Measurements from ENCODE around the gene PPP2R5C.
A peak's percentile ranks its signal among the peaks of the same experiment; 100 is the strongest.
"Not testable (repeated sequence)": the region's sequence is repeated elsewhere in the genome, so short reads cannot be mapped to it uniquely, and the experiment has no call there.

The PPP2R5C gene

GRCh38 chr14:101957406-101958234 is 196.1 kb downstream of the PPP2R5C start:
- no peak for DNase-seq

DNA sequence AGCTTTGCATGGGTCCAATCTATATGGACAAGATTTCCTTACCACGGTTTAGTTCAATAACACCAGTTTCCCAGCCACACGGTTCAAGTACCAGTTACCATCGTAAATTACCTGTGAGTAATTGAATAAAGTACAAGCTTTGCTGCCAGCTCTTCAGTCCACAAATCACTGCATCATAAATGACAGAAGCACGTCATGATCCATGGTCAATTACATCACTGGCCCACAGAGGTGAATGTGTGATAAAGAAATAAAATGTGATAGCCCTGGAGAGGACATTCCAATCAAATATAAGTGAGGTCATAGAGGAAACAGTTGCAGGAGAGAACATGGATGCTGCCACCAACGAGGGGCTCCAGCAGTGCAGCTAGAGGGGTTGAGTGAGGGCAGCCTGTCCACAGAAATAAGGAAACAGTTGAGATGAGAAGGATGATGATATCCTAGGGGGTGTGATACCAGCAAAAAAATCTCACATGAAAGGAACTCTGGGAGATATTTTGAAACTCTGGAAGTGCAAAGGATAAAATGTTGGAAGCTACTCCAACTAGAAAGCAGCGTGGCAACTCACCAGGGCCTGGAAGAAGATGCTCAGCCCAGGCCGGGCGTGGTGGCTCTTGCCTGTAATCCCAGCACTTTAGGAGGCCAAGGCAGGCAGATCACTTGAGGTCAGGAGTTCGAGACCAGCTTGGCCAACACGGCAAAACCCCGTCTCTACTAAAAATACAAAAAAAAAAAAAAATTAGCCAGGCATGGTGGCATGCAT is 197.1 kb downstream of the PPP2R5C start:
- DNase-seq, result no peak

GRCh38 chr14:101959277-101959676 is 197.8 kb downstream of the PPP2R5C start:
- no peak for DNase-seq

GRCh38 chr14:101960225-101960624 is 198.7 kb downstream of the PPP2R5C start:
- DNase-seq, result peak; percentile 55

DNA sequence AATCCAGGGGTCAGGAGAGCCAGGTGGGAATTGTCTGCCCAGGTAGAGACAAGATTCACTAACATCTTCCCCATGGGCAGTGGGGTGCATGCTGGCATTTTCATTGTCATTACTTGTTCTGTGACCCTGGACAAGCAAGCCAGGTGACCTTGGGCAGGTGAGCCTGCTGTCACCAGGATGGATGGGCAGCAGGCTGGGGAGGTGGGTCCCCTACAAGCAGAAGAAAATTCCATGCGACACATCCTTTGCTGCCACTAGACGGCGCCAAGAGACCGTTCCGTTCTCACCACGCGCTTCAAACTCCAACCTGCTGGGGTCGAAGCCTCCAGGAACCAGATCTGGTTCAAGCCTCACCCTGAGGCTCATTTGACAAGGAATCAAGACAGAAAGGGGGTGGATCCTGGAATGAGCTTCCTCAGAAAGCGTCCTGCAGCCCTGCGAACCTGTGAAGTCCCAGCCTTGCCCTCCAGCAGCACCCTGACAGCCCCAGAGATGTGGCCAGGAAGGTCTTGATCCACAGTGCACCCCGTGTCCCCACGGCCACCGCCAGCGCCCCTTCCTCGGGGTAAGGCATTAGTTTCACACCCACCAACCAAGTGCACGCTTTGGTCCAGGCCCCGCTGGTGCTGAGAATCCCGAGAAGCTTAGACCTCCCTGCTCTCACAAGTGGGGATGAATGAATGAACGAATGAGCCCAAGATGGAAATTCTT is 199.7 kb downstream of the PPP2R5C start:
- DNase-seq, result peak; percentile 85

- DNase-seq, result no peak
Measured at GRCh38 chr14:101961746-101962502, 200.4 kb downstream of the PPP2R5C start.

DNA sequence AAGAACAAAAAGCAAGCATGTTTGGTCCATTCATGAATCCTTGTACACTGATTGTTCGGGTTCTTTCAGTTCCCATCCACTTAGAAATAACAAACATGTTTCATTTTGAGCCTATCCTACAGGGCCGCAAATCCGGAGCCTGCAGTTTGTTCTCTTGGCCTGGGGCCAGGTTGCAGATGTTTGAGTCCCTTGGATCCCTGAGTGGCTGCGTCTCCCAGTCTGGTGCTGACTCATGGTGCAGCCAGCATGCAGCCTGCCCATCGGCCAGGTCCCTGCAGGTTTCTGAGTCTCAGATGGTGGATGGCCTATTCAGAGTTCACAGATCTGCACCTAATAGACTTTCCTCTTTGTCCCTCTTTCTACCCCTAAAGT is 201.0 kb downstream of the PPP2R5C start:
- no peak for DNase-seq

DNA sequence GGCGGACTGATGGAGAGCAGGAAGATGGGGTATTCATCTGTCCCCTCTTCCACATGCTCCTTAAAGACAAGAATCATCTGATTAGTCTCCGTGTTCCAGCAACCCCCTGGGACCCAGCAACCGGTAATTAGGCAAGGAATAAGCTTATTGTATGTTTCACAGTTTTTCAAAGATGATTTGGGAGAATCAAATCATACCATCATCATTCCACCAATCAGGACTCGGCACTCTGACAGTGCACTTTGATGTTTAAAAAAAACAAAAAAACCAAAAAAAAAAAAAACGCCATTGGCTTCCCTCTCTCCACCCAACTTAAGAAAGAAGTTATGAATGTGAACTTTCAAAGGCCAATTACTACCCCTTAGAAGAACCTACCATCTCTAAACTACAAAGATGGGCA is 201.5 kb downstream of the PPP2R5C start:
- DNase-seq, result no peak

GRCh38 chr14:101963656-101964296 is 202.3 kb downstream of the PPP2R5C start:
- no peak for DNase-seq

DNA sequence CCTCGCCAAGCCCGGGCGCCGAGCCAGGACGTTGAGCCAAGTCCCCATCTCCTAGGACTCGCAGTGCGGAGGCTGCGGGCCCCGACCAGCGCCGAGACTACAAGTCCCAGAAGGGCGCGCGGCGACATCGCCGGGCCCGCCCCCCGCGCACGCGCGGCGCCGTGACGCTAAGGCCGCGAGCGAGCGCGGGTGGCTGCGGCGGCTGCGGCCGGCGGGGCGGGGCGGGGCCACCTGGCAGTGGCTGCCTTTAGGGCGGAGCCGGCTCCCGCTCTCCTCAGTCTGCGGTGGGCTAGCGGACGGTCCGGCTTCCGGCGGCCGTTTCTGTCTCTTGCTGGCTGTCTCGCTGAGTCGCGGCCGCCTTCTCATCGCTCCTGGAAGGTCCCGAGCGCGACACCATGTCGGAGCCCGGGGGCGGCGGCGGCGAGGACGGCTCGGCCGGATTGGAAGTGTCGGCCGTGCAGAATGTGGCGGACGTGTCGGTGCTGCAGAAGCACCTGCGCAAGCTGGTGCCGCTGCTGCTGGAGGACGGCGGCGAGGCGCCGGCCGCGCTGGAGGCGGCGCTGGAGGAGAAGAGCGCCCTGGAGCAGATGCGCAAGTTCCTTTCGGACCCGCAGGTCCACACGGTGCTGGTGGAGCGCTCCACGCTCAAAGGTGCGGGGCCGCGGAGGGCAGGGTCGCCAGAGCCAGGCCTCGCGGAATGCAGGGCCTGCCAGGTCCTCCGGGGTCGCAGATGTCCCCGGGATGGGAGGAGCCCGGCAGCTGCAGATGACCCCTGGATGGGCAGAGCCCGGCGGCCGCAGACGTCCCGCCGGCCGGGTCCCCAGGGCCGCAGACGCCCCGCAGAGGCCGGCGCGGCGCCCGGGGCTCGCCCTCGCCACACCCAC is 203.0 kb downstream of the PPP2R5C start, which contains the start of gene DYNC1H1:
TSS of gene DYNC1H1 (plus strand) at position 277 of the 884 bp plus-strand sequence. CDS start at position 396, 119 bp downstream.
- peak; percentile 91 for DNase-seq

GRCh38 chr14:101965181-101965544 is 203.7 kb downstream of the PPP2R5C start:
- DNase-seq, result peak; percentile 71

DNA sequence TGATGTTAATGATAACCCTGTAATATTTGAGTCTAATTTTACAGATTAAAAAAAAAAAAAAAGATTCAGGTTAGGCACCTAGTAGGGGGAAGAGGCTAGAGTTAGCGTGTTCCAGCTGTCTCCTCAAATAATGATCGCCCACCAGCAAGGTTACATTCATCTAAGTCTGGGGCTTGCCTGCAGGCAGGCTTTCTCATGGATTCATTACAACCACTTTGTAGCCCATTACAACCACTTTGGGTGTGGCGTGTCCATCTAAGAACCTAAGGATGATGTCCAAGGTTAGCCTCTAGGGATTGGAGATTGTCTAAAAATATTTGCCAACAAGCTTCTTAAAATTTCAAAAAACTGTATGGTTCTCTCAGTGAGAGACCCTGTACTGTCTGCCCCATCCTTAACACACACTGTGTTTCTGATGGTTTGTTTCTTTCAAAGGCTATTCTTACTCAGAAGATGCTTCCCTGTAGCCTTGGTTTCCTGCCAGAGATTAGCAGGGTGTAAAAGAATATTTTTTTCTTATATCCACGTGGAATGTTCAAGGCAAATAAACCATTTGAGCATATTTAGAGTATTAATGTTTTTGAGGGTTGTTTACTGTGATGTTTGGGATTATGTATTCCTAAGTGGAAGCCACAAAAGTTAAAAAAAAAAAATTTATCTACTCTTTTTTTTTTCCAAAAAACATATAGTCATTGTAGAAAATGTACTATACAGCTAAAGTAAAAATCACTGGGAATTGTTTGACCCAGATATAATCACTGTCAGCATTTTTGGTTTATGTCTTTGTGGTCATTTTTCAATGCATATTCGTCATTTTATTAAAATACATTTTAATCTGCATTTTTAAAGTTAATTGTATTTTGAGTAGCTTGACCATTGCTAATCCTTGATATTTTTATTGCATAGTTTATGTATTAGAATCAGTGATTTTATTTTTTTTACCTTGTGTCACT is 204.5 kb downstream of the PPP2R5C start:
- DNase-seq, result no peak

GRCh38 chr14:101966742-101967141 is 205.2 kb downstream of the PPP2R5C start:
- DNase-seq, result no peak

DNA sequence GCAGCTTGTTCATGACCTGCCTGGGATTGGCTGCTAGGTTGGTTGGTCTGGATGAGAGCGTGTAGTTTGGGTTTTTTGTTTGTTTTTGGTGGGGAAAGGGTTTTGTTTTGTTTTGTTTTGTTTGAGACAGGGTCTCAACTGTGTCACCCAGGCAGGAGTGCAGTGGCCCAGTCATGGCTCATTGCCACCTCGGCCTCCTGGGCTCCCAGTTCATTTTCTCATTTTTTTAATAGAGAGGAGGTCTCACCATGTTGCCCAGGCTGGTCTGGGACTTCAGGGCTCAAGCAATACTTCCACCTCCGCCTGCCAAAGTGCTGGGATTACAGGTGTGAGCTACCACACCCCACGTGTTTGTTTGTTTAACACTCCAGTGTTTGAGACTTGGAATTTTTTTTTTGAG is 206.7 kb downstream of the PPP2R5C start:
- no peak for DNase-seq

- no peak for DNase-seq
Measured at GRCh38 chr14:101969481-101969880, 208.0 kb downstream of the PPP2R5C start.

GRCh38 chr14:101970830-101971400 is 209.4 kb downstream of the PPP2R5C start:
- DNase-seq, result no peak

GRCh38 chr14:101971458-101971857 is 209.9 kb downstream of the PPP2R5C start:
- not testable (repeated sequence) for DNase-seq

- DNase-seq, result no peak
Measured at GRCh38 chr14:101972126-101972866, 210.8 kb downstream of the PPP2R5C start.

- no peak for DNase-seq
Measured at GRCh38 chr14:101973356-101973755, 211.8 kb downstream of the PPP2R5C start.
